Measurements from ENCODE around the gene TTC33. TPM values are rescaled to one million over a fixed set of nuclear protein-coding genes. Genes with fewer than 3 reads are reported as not detected.

The TTC33 gene
- total RNA-seq, 2 donors from 2014 or later = 13.5 to 19.3 TPM

- Mint-ChIP-seq H3K9me3 (no peaks in the 10 kb centered on the region), H3K4me3 (no peak overlapping the region), H3K27ac (no peak overlapping the region), H3K27me3 (ENCODE audit: insufficient read depth) (no peaks in the 10 kb centered on the region), H3K36me3 (ENCODE audit: low read depth) (no peaks in the 10 kb centered on the region), H3K4me1 (no peaks in the 10 kb centered on the region)
- no peak overlapping the region for H3K9ac ChIP-seq (ENCODE audit: extremely low read depth, low read length, poor library complexity, severe bottlenecking)
- H3K27ac ChIP-seq (ENCODE audit: low read depth, low read length) = no peak overlapping the region
- no peaks in the 10 kb centered on the region for H3K9me3 ChIP-seq (ENCODE audit: control insufficient read depth, low read length)
- no peaks in the 10 kb centered on the region for H3K27me3 ChIP-seq (ENCODE audit: control insufficient read depth, insufficient read depth, low read length, poor library complexity, severe bottlenecking)
- DNase-seq = no peak
- no peaks in the 10 kb centered on the region for H3K4me1 ChIP-seq (ENCODE audit: control insufficient read depth, insufficient read depth, low read length)
- H3K4me3 ChIP-seq (ENCODE audit: low read length) = no peak overlapping the region
- no peaks in the 10 kb centered on the region for H3K36me3 ChIP-seq (ENCODE audit: control insufficient read depth, insufficient read depth, low read length)
- WGBS, 2 experiments (ENCODE audit: insufficient coverage in 1 of 2, insufficient read length in 1 of 2) = 56 to 74% methylated on average over 3 to 8 of the region's 8 CpGs
- TF ChIP-seq CTCF (conservative IDR thresholded peaks at IDR 0.05) = no peak
These were observed 204.0 kb downstream of the TTC33 start for GRCh38 chr5:40551496-40552491.

GRCh38 chr5:40550481-40550880, 205.3 kb downstream of the TTC33 start:
- Mint-ChIP-seq H3K27ac (no peak overlapping the region), H3K4me3 (no peak overlapping the region), H3K27me3 (ENCODE audit: insufficient read depth) (no peaks in the 10 kb centered on the region), H3K4me1 (no peaks in the 10 kb centered on the region), H3K36me3 (ENCODE audit: low read depth) (no peaks in the 10 kb centered on the region), H3K9me3 (no peaks in the 10 kb centered on the region)
- Histone ChIP-seq H3K9ac (ENCODE audit: extremely low read depth, low read length, poor library complexity, severe bottlenecking) (no peak overlapping the region), H3K4me1 (ENCODE audit: control insufficient read depth, insufficient read depth, low read length) (no peaks in the 10 kb centered on the region), H3K27ac (ENCODE audit: low read depth, low read length) (no peak overlapping the region), H3K27me3 (ENCODE audit: control insufficient read depth, insufficient read depth, low read length, poor library complexity, severe bottlenecking) (no peaks in the 10 kb centered on the region), H3K4me3 (ENCODE audit: low read length) (no peak overlapping the region), H3K36me3 (ENCODE audit: control insufficient read depth, insufficient read depth, low read length) (no peaks in the 10 kb centered on the region), H3K9me3 (ENCODE audit: control insufficient read depth, low read length) (no peaks in the 10 kb centered on the region)
- DNase-seq = no peak
- TF ChIP-seq CTCF (conservative IDR thresholded peaks at IDR 0.05) = no peak

GRCh38 chr5:40549616-40550015, 206.1 kb downstream of the TTC33 start:
- H3K4me1 Mint-ChIP-seq = no peaks in the 10 kb centered on the region
- Histone ChIP-seq H3K9me3 (ENCODE audit: control insufficient read depth, low read length) (no peaks in the 10 kb centered on the region), H3K4me3 (ENCODE audit: low read length) (no peak overlapping the region), H3K4me1 (ENCODE audit: control insufficient read depth, insufficient read depth, low read length) (no peaks in the 10 kb centered on the region), H3K27me3 (ENCODE audit: control insufficient read depth, insufficient read depth, low read length, poor library complexity, severe bottlenecking) (no peaks in the 10 kb centered on the region), H3K36me3 (ENCODE audit: control insufficient read depth, insufficient read depth, low read length) (no peaks in the 10 kb centered on the region), H3K9ac (ENCODE audit: extremely low read depth, low read length, poor library complexity, severe bottlenecking) (no peak overlapping the region), H3K27ac (ENCODE audit: low read depth, low read length) (no peak overlapping the region)
- no peak overlapping the region for H3K27ac Mint-ChIP-seq
- H3K9me3 Mint-ChIP-seq = no peaks in the 10 kb centered on the region
- H3K27me3 Mint-ChIP-seq (ENCODE audit: insufficient read depth) = no peaks in the 10 kb centered on the region
- WGBS, 2 experiments (ENCODE audit: insufficient coverage in 1 of 2, insufficient read length in 1 of 2) = 0% methylated on average over 1 of the region's 1 CpG; no CpG with 5 or more reads in 1 of the 2 experiments
- DNase-seq = no peak
- TF ChIP-seq CTCF (conservative IDR thresholded peaks at IDR 0.05) = no peak
- no peaks in the 10 kb centered on the region for H3K36me3 Mint-ChIP-seq (ENCODE audit: low read depth)
- H3K4me3 Mint-ChIP-seq = no peak overlapping the region

Data from endodermal cell (in vitro differentiated cells).